ENCODE measurements around the gene CERCAM. TPM values are rescaled to one million over a fixed set of nuclear protein-coding genes. Genes with fewer than 3 reads are reported as not detected.

Gene CERCAM
- total RNA-seq, 1 donor = 195 TPM

DNA sequence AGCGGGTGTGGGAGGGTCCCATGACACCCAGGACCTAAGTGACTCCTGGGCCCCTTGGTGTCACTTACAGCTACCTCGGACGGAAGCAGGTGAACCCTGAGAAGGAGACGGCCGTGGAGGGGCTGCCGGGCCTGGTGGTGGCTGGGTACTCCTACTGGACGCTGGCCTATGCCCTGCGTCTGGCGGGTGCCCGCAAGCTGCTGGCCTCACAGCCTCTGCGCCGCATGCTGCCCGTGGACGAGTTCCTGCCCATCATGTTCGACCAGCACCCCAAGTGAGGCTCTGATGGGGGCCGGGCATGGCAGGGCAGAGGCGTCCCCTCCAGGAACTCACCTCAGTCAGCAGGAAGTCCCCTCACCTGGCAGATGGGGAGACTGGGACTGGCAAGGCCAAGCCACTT is 13.7 kb downstream of the CERCAM start:
- Histone ChIP-seq H3K4me1 (ENCODE audit: insufficient read depth, low read length) (no peaks in the 10 kb centered on the region), H3K27me3 (ENCODE audit: insufficient read depth, low read length) (no peaks in the 10 kb centered on the region), H3K9me3 (ENCODE audit: low read depth, low read length) (no peaks in the 10 kb centered on the region), H2AFZ (ENCODE audit: low read length) (no peak overlapping the region), H3K79me2 (ENCODE audit: insufficient read depth, low read length) (no peaks in the 10 kb centered on the region), H3K4me3 (ENCODE audit: insufficient read depth, low read length) (no peak overlapping the region), H3K4me2 (ENCODE audit: insufficient read depth, low read length) (no peak overlapping the region), H3K36me3 (ENCODE audit: insufficient read depth, low read length) (peaks cover 44% of the 10 kb centered on the region), H4K20me1 (ENCODE audit: insufficient read depth, low read length) (no peaks in the 10 kb centered on the region), H3K27ac (ENCODE audit: low read depth, low read length) (no peak overlapping the region)
- DNase-seq (ENCODE audit: insufficient read length, low spot score, missing footprints) = no peak
- TF ChIP-seq, protein P1, sequence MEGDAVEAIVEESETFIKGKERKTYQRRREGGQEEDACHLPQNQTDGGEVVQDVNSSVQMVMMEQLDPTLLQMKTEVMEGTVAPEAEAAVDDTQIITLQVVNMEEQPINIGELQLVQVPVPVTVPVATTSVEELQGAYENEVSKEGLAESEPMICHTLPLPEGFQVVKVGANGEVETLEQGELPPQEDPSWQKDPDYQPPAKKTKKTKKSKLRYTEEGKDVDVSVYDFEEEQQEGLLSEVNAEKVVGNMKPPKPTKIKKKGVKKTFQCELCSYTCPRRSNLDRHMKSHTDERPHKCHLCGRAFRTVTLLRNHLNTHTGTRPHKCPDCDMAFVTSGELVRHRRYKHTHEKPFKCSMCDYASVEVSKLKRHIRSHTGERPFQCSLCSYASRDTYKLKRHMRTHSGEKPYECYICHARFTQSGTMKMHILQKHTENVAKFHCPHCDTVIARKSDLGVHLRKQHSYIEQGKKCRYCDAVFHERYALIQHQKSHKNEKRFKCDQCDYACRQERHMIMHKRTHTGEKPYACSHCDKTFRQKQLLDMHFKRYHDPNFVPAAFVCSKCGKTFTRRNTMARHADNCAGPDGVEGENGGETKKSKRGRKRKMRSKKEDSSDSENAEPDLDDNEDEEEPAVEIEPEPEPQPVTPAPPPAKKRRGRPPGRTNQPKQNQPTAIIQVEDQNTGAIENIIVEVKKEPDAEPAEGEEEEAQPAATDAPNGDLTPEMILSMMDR (IDR thresholded peaks at IDR 0.05; ENCODE audit: extremely low read depth, low read depth, low read length) = no peak

GRCh38 chr9:128435611-128436010 is 15.0 kb downstream of the CERCAM start:
- Histone ChIP-seq H3K27me3 (ENCODE audit: insufficient read depth, low read length) (no peaks in the 10 kb centered on the region), H4K20me1 (ENCODE audit: insufficient read depth, low read length) (no peaks in the 10 kb centered on the region)
- TF ChIP-seq, protein P1 (IDR thresholded peaks at IDR 0.05; ENCODE audit: extremely low read depth, low read depth, low read length) = no peak

DNA sequence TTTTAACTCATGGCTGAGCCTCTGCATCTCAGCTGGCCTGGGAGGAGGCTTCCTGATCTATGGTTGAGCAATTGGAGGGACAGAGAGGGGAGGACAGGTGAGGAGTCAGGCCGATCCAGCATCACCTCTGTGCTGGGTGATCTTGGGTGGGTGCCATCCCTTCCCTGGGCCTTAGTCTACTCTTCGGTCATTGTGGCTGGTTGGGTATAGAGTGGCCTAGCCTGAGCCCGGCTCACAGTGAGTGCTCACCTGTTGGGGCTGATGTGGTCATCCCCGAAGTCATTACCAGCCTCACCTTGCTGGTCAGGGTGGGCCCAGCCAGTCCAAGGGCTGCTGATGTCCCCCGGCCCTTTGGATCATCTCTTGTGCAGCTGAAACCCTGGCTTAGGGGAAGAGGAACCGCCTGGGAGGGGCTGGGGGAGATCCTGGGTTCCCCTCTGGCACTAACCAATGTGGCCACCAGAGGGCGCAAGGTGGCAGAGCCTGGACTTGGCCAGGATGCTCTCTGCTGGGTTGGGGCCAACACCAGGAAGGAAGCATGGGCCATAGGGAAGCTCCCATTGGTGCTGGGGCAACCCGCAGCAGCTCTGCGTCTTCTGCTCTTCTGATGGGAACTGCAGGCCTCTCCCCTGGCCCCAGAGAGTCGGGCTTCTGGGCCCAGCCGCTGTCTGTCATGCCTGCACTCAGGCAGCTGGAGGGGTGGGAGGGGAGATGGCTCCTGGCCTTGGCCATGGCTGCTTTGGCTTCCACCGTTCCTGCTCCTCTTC is 17.9 kb downstream of the CERCAM start:
- Histone ChIP-seq H3K4me1 (ENCODE audit: insufficient read depth, low read length) (no peaks in the 10 kb centered on the region), H2AFZ (ENCODE audit: low read length) (no peak overlapping the region), H3K27me3 (ENCODE audit: insufficient read depth, low read length) (no peaks in the 10 kb centered on the region), H3K27ac (ENCODE audit: low read depth, low read length) (no peak overlapping the region), H4K20me1 (ENCODE audit: insufficient read depth, low read length) (no peaks in the 10 kb centered on the region), H3K9me3 (ENCODE audit: low read depth, low read length) (no peaks in the 10 kb centered on the region), H3K79me2 (ENCODE audit: insufficient read depth, low read length) (no peaks in the 10 kb centered on the region), H3K36me3 (ENCODE audit: insufficient read depth, low read length) (peaks cover 15% of the 10 kb centered on the region), H3K4me2 (ENCODE audit: insufficient read depth, low read length) (no peak overlapping the region), H3K4me3 (ENCODE audit: insufficient read depth, low read length) (no peak overlapping the region)
- DNase-seq (ENCODE audit: insufficient read length, low spot score, missing footprints) = peak; percentile 97
- TF ChIP-seq, protein P1 (IDR thresholded peaks at IDR 0.05; ENCODE audit: extremely low read depth, low read depth, low read length) = peak; percentile 94

More at GRCh38 chr9:128435611-128436010, 15.0 kb downstream of the CERCAM start:
- Histone ChIP-seq H2AFZ (ENCODE audit: low read length) (no peak overlapping the region), H3K4me3 (ENCODE audit: insufficient read depth, low read length) (no peak overlapping the region), H3K79me2 (ENCODE audit: insufficient read depth, low read length) (no peaks in the 10 kb centered on the region), H3K27ac (ENCODE audit: low read depth, low read length) (no peak overlapping the region), H3K4me2 (ENCODE audit: insufficient read depth, low read length) (no peak overlapping the region), H3K4me1 (ENCODE audit: insufficient read depth, low read length) (no peaks in the 10 kb centered on the region), H3K36me3 (ENCODE audit: insufficient read depth, low read length) (peaks cover 33% of the 10 kb centered on the region), H3K9me3 (ENCODE audit: low read depth, low read length) (no peaks in the 10 kb centered on the region)
- DNase-seq (ENCODE audit: insufficient read length, low spot score, missing footprints) = no peak

GRCh38 chr9:128439273-128439672 is 18.6 kb downstream of the CERCAM start:
- no peaks in the 10 kb centered on the region for H3K9me3 ChIP-seq (ENCODE audit: low read depth, low read length)
- H3K4me2 ChIP-seq (ENCODE audit: insufficient read depth, low read length) = no peak overlapping the region
- TF ChIP-seq, protein P1 (IDR thresholded peaks at IDR 0.05; ENCODE audit: extremely low read depth, low read depth, low read length) = no peak
- no peak overlapping the region for H3K4me3 ChIP-seq (ENCODE audit: insufficient read depth, low read length)
- H3K79me2 ChIP-seq (ENCODE audit: insufficient read depth, low read length) = no peaks in the 10 kb centered on the region
- no peaks in the 10 kb centered on the region for H3K27me3 ChIP-seq (ENCODE audit: insufficient read depth, low read length)
- no peak overlapping the region for H2AFZ ChIP-seq (ENCODE audit: low read length)
- H3K4me1 ChIP-seq (ENCODE audit: insufficient read depth, low read length) = no peaks in the 10 kb centered on the region
- H3K36me3 ChIP-seq (ENCODE audit: insufficient read depth, low read length) = peaks cover 15% of the 10 kb centered on the region
- no peaks in the 10 kb centered on the region for H4K20me1 ChIP-seq (ENCODE audit: insufficient read depth, low read length)
- no peak overlapping the region for H3K27ac ChIP-seq (ENCODE audit: low read depth, low read length)
- DNase-seq (ENCODE audit: insufficient read length, low spot score, missing footprints) = no peak

Measured in osteoblast (primary cell).